GM20431 (cell line): ENCODE measurements around the gene FAAP100.

ENCODE experiments used
- in situ Hi-C: fragments of 300-500 bp; cut with MseI, MboI; formaldehyde crosslinking; loops from one replicate; pipeline ENCODE4 v1.15.0; 2020; ENCODE audit warnings: low sequenced_read_pairs; ENCODE audit not compliant: unreplicated experiment

FAAP100 gene

DNA sequence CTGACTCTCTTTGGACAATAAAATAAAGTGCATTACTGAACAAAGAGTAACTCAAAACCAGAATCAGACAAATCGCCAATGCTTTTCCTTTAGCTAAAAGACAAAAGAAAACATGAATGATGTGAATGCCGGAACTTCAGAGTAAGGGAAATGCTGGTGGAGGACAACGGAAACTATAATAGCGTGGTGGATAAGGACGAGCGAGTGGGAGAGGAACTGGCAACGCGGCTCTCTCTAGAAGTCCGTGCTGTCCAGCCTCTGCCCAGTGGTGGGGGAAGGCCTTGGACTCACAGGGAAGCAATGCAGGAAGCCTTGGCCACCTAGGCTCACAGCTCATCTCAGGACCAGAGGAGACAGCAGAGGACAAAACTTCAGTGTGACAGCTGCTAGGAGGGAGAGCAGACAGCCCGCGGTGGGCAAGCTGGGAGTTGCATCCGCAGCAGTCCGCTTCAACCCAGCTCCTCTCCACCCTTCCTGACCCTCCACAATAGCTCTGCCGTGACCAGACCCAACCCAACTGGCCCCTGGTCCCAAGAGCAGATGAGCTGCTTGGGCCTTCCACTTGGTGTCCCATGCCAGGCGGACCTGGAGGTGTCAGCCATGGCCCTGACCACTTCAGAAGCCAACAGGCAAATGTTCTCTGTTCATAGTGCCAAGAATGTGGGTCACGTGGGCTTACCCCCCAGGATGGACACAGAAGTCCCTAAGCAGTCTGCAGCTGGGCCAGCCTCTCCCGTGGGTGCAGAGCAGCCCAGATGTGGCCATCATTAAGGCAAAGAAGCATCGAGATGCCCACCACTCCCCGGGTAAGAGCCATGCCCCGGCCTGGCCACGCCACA lies 5.3 kb upstream of the FAAP100 start:
- in situ Hi-C loops, result no loop called here

DNA sequence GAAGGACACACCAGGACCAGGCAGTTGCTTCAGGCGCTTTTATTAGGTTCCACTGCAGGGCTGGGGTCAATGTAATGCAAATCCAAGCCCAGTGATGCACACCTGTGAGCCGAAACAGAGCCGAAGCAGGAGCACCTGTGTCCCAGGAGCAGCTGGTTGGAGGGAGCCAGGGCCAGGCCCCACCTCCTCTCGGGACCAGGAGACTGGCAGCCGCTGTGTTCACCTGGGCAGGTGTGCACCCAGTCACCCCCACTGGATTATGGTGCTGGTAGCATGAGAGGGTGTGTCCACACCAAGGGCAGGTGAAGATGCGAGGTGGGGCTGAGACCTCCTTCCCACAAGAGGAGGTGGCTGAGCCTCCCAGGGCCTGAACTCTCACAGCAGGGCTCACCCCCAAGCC lies 4.7 kb upstream of the FAAP100 start:
- in situ Hi-C loops, result no loop called here

DNA sequence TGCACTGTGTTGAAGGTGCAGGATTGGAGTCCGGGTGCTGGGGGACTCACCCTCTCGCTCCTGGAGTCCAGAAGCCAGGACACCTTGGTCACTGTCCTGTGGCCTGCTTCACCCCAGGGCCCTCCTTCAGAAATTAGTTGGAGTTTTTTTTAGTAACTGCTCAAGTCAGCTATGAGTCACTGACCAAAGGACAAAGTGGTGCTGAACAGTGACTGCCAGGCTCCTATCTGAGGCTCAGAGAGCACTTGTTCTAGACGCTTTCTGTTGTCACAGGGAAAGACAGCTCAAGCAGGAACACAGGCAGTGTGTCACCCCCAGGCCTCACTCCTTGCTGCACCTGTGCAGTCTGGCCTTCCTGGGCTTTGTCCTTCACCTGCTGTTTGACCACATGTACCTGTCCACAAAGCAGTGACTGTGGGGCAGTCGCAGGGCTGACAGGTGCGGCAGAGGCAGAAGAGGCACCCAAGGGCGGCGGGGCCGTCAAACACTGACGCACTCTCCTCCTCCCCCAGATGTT lies 4.1 kb upstream of the FAAP100 start:
- in situ Hi-C loops, result no loop called here

DNA sequence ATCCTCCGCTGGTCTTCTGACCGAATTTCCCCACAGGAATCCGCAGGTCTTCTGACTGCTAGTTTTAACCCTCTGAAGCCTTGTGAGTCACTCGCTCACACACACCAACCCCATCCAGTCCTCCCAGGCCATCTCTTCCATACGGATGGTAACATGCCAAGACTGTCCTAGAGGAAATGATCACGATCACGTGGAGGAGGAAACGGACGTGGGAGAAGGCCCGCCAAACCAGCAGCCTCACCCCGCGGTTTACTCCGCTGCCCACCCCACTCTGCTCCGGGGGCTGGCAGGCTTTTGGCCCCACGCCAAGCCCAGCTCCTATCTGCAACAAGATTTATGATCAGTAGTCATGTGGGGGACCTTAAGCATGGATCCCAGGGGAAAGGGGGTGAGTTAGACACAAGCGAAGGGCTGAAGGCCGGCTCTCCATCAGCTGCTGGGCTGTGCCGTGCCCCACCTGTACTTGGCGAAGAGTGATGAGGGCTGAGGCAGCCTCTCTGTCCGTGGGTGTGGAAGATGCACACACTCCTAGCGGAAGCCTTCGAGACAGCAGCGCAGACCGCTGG lies 1.5 kb upstream of the FAAP100 start:
- in situ Hi-C loops, result no loop called here

DNA sequence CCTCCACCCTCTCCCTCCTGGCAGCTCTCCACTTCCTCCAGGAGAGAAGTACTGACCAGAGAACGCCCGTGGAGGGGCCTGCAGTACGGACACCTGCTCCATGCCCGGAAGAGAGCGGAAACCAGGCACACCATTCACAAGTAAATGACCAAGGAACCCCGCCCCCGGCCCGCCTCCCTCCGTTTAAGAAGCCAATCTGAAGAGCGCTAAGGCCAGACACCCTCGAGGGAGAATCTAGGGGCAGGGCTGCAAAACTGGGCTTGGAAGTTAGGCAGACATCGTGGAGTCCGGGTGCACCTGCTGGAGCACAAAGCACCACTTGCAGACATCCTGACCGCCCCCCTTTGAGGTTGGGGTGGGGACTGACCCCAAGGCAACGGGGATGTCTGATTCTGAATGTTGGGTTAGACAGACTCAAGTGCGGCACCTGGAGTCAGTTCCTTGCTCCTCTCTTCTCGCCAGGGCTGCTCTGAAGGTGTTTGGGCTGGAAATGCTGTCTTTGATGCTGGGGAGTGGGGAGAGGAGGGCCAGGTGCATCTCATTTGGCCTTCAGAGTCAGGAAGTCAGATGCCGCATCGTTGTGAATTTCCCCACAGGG lies 964 bp upstream of the FAAP100 start:
- in situ Hi-C loops, result no loop called here

DNA sequence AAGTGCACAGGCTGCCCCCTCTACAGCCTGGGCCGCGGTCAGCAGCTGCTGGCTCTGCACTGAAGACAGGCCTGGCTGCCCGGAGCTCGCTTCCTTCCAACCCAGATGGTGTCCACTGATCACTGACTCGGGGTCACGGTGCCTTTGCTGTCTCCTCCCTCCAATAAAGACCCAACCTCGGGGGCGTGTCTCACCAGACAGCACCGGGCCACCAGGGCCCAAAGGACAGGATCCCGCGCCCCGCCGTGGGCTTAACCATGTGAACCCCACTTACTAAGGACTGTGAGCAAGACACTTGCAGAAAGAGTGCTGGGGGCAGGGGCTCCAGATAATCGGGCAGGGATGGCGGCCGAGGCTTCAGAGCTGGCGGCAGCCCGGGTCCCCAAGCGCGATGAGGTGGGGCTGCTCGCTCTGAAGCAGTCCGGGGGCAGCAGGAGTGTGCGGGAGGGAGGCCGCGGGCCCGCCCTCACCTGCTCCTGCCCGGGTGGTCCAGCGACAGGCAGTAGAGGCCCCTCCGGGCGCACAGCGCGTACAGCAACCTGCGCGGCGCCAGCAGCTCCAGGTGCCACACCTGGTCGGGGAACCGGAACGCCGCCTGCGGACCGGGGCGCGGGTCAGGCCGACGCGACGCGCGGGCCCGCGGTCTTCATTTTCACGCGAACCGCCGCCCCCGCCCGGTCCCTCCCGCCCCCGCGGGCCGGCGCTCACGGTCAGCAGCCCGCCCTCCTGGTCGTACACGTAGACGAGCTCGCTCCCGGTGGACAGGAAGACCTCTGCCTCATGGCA lies 502 bp downstream of the FAAP100 start:
- in situ Hi-C loops, result no loop called here

DNA sequence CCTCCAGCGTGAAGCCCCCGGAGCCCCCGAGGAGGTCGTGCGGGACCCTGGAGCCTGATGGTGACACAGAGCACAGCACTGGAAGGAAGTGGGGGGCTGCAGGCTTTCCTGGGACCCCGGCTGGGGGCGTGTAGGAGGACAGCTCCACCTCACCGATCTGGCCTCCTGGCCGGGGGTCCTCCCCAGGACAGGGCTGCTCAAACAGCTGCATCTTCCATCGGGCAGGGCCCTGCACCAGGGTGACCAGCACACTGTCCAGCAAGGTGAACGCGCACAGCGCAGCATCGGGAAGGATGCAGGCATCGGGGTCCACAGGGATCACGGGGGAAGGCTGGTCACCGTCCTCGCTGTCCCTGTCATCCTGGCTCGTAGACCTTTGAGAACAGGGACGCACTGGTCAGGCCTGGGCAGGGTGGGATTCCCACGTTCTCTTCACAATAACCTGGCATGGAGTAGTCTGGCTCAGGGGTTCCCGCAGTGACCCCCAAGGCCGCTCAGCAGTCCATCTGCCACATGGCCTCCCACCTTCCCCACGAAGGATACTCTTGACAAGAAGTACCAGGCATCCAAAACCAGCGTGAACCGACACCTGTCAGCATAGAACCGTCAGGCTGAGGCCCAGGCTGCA lies 1.2 kb downstream of the FAAP100 start:
- in situ Hi-C loops, result no loop called here

DNA sequence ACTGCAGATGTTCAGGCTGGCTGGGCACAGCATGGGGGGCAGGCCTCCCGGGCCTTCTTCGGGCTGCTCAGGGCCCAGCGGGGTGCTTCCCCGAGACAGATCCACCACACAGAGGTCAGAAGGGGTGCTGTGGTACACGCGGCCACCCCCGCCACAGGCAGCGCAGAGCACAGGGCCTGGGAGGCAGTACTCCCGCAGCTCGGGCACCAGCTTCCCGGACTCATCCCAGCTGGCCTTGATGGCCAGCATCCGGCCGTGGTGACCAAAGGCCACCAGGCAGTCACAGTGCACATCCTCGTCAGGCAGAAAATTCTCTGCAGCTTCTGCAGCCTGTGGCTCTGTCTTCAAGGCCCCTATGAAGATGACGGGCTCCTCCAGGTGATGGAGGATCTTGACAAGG lies 1.9 kb downstream of the FAAP100 start:
- in situ Hi-C loops, result no loop called here

DNA sequence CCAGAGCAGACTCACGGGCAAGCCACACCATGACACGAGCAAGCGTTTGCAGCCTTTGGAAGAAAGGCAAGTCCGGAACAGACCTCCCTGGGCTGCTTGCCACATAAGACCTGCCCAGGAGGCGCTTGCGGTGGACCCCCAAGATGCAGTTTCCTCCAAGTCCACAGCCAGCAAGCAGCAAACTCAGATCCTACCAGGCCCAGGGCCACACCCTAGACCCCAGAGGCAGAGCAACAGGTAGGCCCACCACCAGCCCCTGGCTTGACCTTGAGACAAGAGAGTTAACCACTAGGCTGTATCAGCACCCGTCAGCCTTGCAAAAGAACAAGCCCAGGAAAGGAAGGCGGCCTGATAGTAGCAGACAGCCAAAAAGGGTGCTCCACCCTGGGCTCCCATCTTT lies 2.3 kb downstream of the FAAP100 start:
- in situ Hi-C loops, result no loop called here

DNA sequence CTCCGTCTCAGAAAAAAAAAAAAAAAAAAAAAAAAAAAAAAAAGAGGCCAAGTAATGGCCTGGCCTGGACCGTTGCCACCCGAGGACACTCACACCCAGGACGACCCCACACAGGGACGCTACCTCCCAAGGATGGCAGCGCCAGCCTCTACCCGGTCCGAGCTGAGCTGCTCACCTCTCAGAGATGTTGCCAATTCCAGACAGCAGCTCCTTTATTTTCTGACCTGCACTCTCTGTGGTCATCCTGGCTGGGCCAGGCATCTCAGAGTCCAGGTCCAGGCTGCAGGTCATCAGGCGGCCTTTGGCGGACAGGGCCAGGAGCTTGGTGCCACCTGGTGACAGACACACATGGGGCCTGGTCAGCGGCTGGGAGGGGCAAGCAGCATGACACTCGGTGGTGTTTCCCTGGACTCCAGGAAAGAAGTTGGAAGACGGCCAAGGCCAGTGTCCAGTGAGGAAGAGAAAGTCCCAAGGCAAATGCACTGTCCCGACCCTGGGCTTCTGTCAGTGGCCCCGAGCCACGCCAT lies 3.1 kb downstream of the FAAP100 start:
- in situ Hi-C loops, result no loop called here

DNA sequence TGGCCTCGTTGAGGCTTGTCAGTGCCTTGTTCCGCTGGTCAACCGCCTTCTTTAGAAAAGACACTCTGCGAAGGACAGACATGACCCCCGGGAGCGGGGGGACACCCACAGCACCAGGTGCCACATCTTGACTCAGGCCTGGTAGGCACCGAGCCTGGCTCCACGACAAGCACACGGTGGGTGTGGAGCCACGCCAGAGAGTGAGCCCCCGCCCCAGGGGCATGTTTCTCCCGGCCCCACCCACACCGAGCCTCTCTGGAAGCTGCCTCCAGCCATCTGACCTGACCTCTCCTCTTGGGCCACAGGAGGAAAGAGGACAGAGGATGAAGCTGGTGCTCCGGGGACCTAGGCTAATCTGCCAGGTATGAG lies 4.6 kb downstream of the FAAP100 start:
- in situ Hi-C loops, result no loop called here

DNA sequence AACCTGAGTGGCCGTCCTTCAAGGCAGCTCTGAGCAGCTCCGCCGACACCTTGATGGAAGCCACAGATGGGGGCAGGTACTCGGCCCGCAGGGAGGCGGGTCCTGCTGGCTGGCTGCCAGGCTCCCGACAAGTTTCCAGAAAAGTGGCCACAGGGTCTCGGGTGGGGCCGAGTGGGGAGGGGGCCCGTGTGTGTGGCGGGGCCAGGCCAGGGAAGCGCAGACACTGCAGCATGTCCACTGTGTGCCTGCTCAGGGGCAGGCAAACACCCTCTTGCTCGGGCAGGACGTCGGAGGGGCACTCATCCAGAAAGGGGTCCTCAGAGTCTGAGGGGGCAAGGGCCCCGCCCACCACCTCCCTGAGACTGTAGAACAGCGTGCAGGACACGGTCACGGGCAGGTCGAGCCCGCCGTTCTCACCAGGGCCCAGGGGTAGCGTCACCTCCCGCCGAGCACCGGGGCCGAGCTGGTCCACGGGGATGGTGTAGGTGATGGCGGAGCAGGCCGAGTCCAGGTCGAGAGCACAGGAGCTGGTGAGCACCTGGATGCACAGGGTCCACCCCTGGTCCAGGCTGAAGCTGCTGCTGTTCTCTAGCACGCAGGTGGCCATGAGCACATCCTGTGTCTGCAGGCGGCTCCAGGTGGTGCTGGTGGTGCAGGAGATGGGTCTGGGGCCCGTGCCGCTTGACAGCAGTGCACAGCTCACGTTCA lies 5.1 kb downstream of the FAAP100 start:
- in situ Hi-C loops, result no loop called here

DNA sequence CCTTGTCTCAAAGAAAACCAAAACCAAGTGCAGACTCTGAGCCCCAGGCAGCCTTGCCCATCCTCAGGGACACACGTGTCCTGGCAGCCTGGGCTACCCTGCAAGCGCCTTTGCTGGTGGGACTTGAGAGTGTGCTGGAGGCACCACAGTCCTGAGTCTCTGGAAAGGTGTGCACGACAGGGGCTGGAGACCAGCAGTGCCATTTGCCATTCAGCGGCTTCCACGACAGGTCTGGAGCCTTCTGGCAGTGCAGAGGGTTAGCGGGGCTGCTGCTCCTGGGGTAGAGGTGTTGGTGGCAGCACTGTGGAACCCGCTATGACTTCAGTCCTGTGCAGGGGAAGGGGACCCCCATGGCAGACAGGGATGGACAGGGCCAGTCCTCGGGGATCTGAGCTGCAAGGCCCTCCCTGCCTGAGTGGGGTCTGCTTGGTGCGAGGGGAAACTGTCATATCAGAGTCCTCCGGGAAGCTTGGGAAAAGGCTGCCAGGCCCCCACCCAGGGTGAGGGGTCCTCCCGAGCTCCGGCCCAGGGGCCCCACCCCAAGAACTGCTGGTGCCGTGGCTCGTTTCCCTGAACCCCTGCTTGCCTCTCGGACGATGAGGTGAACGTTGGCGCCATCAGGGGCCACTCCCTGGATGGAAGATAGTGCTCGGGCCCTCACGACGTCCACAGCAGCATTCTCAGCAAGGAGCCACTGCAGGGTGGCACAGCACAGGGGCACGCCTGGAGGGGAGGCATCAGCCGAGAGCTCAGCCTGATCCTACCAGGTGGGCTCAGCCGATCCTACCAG lies 6.8 kb downstream of the FAAP100 start:
- in situ Hi-C loops, result no loop called here

DNA sequence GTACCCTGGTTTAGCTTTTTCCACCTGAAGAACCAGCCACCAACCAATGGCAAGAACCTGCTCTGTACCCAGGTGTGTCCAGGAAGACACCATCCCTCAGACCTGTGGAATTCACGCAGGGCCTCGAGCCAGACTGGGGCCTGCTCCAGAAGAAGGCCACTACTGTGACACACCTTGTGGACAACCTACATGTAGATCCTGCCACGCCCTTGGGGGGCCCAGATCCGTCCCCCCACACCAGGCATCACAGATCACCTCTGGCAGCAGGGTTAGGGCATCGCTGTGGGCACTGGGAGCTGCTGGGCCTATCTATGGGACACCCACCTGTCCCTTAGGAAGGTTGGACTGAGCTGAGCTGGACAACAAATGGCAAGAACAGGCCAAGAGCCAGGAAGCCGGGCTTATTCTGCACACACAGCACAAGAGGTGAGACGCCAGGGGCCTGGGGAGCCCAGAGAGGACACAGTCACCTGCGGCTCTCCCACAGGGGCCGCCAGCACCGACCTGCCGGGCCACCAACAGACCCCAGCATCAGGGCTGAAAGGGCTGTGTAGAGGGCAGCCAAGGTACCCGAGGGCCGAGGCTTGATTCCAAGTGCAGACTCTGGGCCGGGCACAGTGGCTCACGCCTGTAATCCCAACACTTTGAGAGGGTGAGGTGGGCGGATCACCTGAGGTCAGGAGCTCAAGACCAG lies 7.7 kb downstream of the FAAP100 start:
- in situ Hi-C loops, result no loop called here

DNA sequence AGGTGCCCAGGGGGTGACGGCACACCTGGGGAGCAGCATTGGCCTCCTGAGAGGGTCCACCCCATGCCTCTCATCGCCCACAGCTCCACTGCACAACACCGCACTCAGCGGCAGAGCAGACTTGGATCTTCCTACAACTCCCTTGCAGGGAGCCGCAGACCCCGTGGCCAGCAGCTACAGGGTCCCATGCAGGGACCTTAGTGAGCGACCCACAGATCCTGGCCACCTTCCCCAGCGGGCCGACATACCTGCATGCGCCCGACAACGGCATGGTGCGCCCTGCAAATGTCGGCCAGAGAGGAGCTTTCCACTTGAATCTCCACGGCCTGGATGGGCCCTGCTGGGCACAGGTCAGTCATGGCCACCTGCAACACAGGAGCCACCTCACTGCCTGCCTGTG lies 8.4 kb downstream of the FAAP100 start:
- in situ Hi-C loops, result no loop called here

DNA sequence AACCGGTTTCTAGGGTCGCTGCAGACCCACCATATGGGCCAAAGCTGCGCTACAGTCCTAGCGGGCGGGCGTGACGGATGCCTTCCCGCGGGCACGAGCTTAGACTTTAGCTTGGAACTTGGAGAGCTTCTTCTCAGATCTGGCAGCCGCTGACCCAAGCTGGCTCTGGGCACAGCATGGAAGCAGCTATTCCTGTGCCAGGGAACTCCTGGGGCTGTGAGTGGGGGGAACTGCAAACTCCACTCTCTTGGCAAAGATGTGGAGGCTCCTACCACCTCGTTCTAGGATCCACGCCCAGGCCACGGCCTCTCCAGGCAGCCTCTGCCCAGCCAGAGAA lies 8.8 kb downstream of the FAAP100 start:
- in situ Hi-C loops, result no loop called here

DNA sequence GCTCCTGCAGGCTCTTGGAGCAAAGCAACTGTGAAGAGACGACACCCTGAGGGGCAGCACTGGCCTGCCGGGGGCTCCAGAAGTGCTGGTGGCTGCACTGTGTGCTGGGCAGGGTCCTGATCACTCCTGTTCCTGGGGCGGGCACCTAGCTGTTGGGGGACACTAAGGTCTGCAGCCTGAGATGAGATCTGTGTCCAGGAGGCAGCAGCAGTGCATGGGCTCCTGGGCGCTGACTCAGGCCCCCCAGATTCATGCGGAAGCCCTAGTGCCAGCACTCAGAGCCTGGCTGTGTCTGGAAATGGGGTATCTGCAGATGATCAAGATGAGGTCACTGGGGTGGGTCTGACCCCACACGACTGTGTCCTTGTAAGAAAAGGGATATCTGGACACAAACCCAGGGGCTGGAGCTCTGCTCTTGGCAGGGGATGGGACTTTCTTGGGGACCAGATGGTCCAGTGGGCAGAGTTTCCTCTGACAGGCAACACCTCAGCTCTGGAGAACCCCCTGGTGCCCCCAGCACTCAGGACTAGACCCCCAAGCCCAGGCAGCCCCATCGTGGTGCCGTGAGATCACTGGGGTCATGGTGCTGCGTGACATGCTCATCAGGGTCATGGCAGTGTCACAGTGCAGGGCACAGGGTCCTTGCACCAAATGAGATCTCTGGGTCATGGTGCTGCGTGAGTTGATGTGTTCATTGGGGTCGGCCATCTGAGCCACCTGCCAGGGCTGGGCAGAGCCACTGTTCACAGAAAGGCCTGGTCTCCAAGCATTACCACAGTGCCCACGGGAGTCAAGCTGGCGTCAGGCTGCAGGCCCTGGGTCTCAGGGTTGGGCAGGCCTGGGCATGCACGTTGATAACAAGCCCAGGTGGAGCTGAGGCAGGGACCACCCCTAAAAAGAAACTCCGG lies 9.5 kb downstream of the FAAP100 start:
- in situ Hi-C loops, result no loop called here
